Aorta (tissue), 5 donors: ENCODE measurements around the gene CCNG2. TPM values are rescaled to one million over a fixed set of nuclear protein-coding genes. Genes with fewer than 3 reads are reported as not detected.
"Not testable (repeated sequence)": the region's sequence is repeated elsewhere in the genome, so short reads cannot be mapped to it uniquely, and the experiment has no call there.

Experiments
- ATAC-seq: fragments of 200-7000 bp; cut with Tn5 transposase; one replicate; pipeline ENCODE4 v1.9.1; 2022; ENCODE audit warnings: moderate library complexity; ENCODE audit not compliant: low FRiP score
- DNase-seq, 2 donors: peaks; one replicate each; pipeline ENCODE4 v3.0.0-alpha.2; 2020
- H3K27ac ChIP-seq, 2 donors: one replicate each; pipeline ENCODE4 v1.5.1; 2013; ENCODE audit warnings: low read length in 2 of 2, mild to moderate bottlenecking in 2 of 2, moderate library complexity in 2 of 2, control low read depth in 1 of 2, inconsistent platforms in 1 of 2, low read depth in 1 of 2
- H3K27me3 ChIP-seq, 2 donors: one replicate each; pipeline ENCODE4 v1.6.1; 2013; ENCODE audit warnings: control low read depth in 1 of 2, low read length in 1 of 2, mild to moderate bottlenecking in 1 of 2, moderate library complexity in 1 of 2; ENCODE audit not compliant: insufficient read depth in 2 of 2, control insufficient read depth in 1 of 2
- H3K36me3 ChIP-seq, 2 donors: one replicate each; pipeline ENCODE4 v1.6.1; 2013; ENCODE audit warnings: control low read depth in 1 of 2, low read length in 1 of 2, mild to moderate bottlenecking in 1 of 2; ENCODE audit not compliant: insufficient read depth in 2 of 2, control insufficient read depth in 1 of 2
- H3K4me1 ChIP-seq, 2 donors: one replicate each; pipeline ENCODE4 v1.6.1; 2013; ENCODE audit warnings: low read length in 2 of 2, control low read depth in 1 of 2, mild to moderate bottlenecking in 1 of 2, moderate library complexity in 1 of 2; ENCODE audit not compliant: insufficient read depth in 2 of 2, control insufficient read depth in 1 of 2
- H3K4me3 ChIP-seq, 2 donors: one replicate each; pipeline ENCODE4 v1.5.1; 2013; ENCODE audit warnings: low read length in 2 of 2, control low read depth in 1 of 2, mild to moderate bottlenecking in 1 of 2
- H3K9me3 ChIP-seq: one replicate; pipeline ENCODE4 v1.6.1; 2013; ENCODE audit warnings: mild to moderate bottlenecking, low read length; ENCODE audit not compliant: control insufficient read depth
- WGBS, 2 donors: extraction: QIAGEN DNeasy Blood & Tissue Kit; methylation state at CpG; one replicate each; pipeline ENCODE4 v1.1.7; 2013; 5-methylcytosine and 5-hydroxymethylcytosine counted together
- intact Hi-C, 2 donors: fragments of 100-400 bp; cut with DNase I; formaldehyde crosslinking; loops; one replicate each; pipeline versions ENCODE4 v1.14.2 to v1.15.0; 2022
- polyA plus RNA-seq, 2 donors: library from polyadenylated mRNA; stranded (reverse); fragments of 200-250 nt; gene quantifications; one replicate each; pipeline ENCODE4 v1.2.3, GENCODE V29; 2013
- total RNA-seq, 2 donors: library from RNA; stranded (reverse); fragmentation: NEBNext Ultra II Directional; extraction: Animal tissue kit (Norgen Biotek cat#: 25700); gene quantifications; one replicate each; pipeline ENCODE4 v1.2.1, GENCODE V29; 2021
- donor health status: healthy with polysubstance abuse.
- donor health status: Bipolar disorder and iron deficiency.
- donor health status: DM: no; HTN: no; CAD: no.
- donor health status: DM: no; HTN: no; CAD: no.
- donor health status: DM: yes; HTN: yes; CAD: no.

The CCNG2 gene
- total and polyA plus RNA-seq, 4 donors: 28.8 to 57.5 (median 42.6) TPM

- ATAC-seq: no peak
- Histone ChIP-seq H3K4me1 (no peaks in the 10 kb centered on the region), H3K36me3 (no peaks in the 10 kb centered on the region), H3K27ac (no peak overlapping the region), H3K27me3 (no peaks in the 10 kb centered on the region), H3K9me3 (no peaks in the 10 kb centered on the region), H3K4me3 (no peak overlapping the region)
- 61 to 86% methylated on average over 3 of the region's 3 CpGs for WGBS, 2 donors
- intact Hi-C loops: no loop called here
- DNase-seq: no peak
Measured at GRCh38 chr4:77124576-77124975, 32.4 kb upstream of the CCNG2 start.

- WGBS, 2 donors: 57 to 62% methylated on average over 8 of the region's 8 CpGs
- Histone ChIP-seq H3K4me3 (no peak overlapping the region), H3K9me3 (no peaks in the 10 kb centered on the region), H3K27ac (no peak overlapping the region), H3K36me3 (no peaks in the 10 kb centered on the region), H3K27me3 (no peaks in the 10 kb centered on the region), H3K4me1 (no peaks in the 10 kb centered on the region)
- ATAC-seq: no peak
- no peak for DNase-seq
- intact Hi-C loops: no loop called here
Measured at GRCh38 chr4:77125961-77126360, 31.0 kb upstream of the CCNG2 start.

GRCh38 chr4:77126809-77127208 lies 30.2 kb upstream of the CCNG2 start:
- no peaks in the 10 kb centered on the region for H3K9me3 ChIP-seq
- no peak overlapping the region for H3K27ac ChIP-seq
- intact Hi-C loops: no loop called here
- DNase-seq: no peak
- H3K27me3 ChIP-seq: no peaks in the 10 kb centered on the region
- H3K36me3 ChIP-seq: no peaks in the 10 kb centered on the region
- no peaks in the 10 kb centered on the region for H3K4me1 ChIP-seq
- peak; percentile 44 for ATAC-seq
- no peak overlapping the region for H3K4me3 ChIP-seq
- WGBS, 2 donors: 68 to 81% methylated on average over 2 of the region's 2 CpGs

GRCh38 chr4:77127215-77127614 lies 29.8 kb upstream of the CCNG2 start:
- ATAC-seq: no peak
- intact Hi-C loops: no loop called here

GRCh38 chr4:77127837-77128621 lies 29.0 kb upstream of the CCNG2 start:
- 56% methylated on average over 11 of the region's 11 CpGs for WGBS, 2 donors
- Histone ChIP-seq H3K9me3 (no peaks in the 10 kb centered on the region), H3K4me1 (no peaks in the 10 kb centered on the region), H3K27me3 (no peaks in the 10 kb centered on the region), H3K27ac (no peak overlapping the region), H3K4me3 (no peak overlapping the region), H3K36me3 (no peaks in the 10 kb centered on the region)
- intact Hi-C loops: no loop called here
- ATAC-seq (no peak), DNase-seq (no peak)

More at GRCh38 chr4:77127215-77127614, 29.8 kb upstream of the CCNG2 start:
- Histone ChIP-seq H3K4me3 (no peak overlapping the region), H3K36me3 (no peaks in the 10 kb centered on the region), H3K4me1 (no peaks in the 10 kb centered on the region), H3K9me3 (no peaks in the 10 kb centered on the region), H3K27ac (no peak overlapping the region), H3K27me3 (no peaks in the 10 kb centered on the region)
- WGBS, 2 donors: 78 to 79% methylated on average over 2 of the region's 2 CpGs
- no peak for DNase-seq

GRCh38 chr4:77132652-77133312 lies 24.2 kb upstream of the CCNG2 start:
- Histone ChIP-seq H3K27ac (no peak overlapping the region), H3K36me3 (no peaks in the 10 kb centered on the region), H3K4me3 (no peak overlapping the region), H3K4me1 (no peaks in the 10 kb centered on the region), H3K27me3 (no peaks in the 10 kb centered on the region), H3K9me3 (no peaks in the 10 kb centered on the region)
- intact Hi-C loops: no loop called here
- WGBS, 2 donors: 85 to 89% methylated on average over 1 of the region's 1 CpG
- DNase-seq (no peak), ATAC-seq (no peak)

GRCh38 chr4:77137448-77137847 lies 19.6 kb upstream of the CCNG2 start:
- H3K36me3 ChIP-seq, DNase-seq, H3K27ac ChIP-seq, ATAC-seq, H3K27me3 ChIP-seq, H3K9me3 ChIP-seq, intact Hi-C loops, H3K4me1 ChIP-seq, H3K4me3 ChIP-seq: not testable (repeated sequence)
- WGBS, 2 donors: 3 to 18% methylated on average over 6 of the region's 6 CpGs

- no peak overlapping the region for H3K4me3 ChIP-seq
- H3K27me3 ChIP-seq: no peaks in the 10 kb centered on the region
- no peak for DNase-seq
- ATAC-seq: no peak
- no peak overlapping the region for H3K27ac ChIP-seq
- H3K9me3 ChIP-seq: no peaks in the 10 kb centered on the region
- H3K4me1 ChIP-seq: no peaks in the 10 kb centered on the region
- intact Hi-C loops: no loop called here
- WGBS, 2 donors: 71% methylated on average over 6 of the region's 6 CpGs
- no peaks in the 10 kb centered on the region for H3K36me3 ChIP-seq
Measured at GRCh38 chr4:77141964-77142645, 14.9 kb upstream of the CCNG2 start.
